Activated naive CD4-positive, alpha-beta T cell treated with anti-CD3 and anti-CD28 coated beads, Interleukin-2, amount 10 ng/mL, durations not matched to agents 7 days and 5 days (primary cell): ENCODE measurements around the gene PSORS1C1.
"Not testable (repeated sequence)": the region's sequence is repeated elsewhere in the genome, so short reads cannot be mapped to it uniquely, and the experiment has no call there.

ENCODE experiments used
- CTCF ChIA-PET: fragments of 350-600 bp; sonication (Branson Sonifier 250); formaldehyde crosslinking; loops from one replicate; lab custom pipeline; 2021; ENCODE audit warnings: antibody characterized with exemption; lab: Charles Lee
- DNase-seq: peaks from one replicate; pipeline ENCODE4 v3.0.0-alpha.2; 2020
- H3K27ac Mint-ChIP-seq: one replicate; pipeline ENCODE4 v1.8.0; 2021; ENCODE audit warnings: mild to moderate bottlenecking, moderate library complexity, mixed read lengths
- H3K27me3 Mint-ChIP-seq: one replicate; pipeline ENCODE4 v1.8.0; 2021; ENCODE audit warnings: mild to moderate bottlenecking, mixed read lengths
- H3K36me3 Mint-ChIP-seq: one replicate; pipeline ENCODE4 v1.8.0; 2021; ENCODE audit warnings: mixed read lengths
- H3K4me1 Mint-ChIP-seq: one replicate; pipeline ENCODE4 v1.8.0; 2021; ENCODE audit warnings: mixed read lengths
- H3K4me3 Mint-ChIP-seq: one replicate; pipeline ENCODE4 v1.8.0; 2021; ENCODE audit warnings: mild to moderate bottlenecking, moderate library complexity, mixed read lengths
- H3K9me3 Mint-ChIP-seq: one replicate; pipeline ENCODE4 v1.8.0; 2021; ENCODE audit warnings: mixed read lengths

Gene PSORS1C1

DNA sequence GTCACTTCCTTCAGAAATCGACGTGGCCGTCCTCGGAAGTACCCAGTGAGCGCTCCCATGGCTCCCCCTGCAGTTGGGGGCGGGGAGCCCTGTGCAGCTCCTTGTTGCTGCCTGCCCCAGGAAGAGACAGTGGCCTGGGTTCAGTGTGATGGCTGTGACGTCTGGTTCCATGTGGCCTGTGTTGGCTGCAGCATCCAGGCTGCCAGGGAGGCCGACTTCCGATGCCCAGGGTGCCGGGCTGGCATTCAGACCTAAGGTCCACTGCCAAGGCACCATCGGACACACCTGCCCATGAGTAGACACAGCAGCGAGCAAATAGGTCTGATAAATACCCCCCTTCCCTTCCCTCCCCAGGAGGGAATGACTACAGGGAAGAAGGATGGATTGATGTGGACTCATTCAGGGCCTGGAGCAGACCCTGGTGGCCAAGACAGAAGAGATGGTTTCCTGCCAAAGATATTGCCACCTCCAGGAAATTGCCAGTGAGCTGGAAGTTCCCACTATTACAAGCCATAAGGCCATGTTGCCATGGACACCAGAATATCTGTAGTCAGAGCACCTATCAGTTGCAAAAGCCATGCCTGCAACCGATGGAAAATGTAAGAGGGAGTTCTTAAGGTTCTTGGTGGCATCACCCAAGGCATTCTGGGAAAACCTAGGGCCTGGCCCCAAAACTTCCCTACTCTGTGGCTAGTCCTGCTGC lies 48.0 kb downstream of the PSORS1C1 start:
- peaks cover 47% of the 10 kb centered on the region for H3K36me3 Mint-ChIP-seq
- no peaks in the 10 kb centered on the region for H3K9me3 Mint-ChIP-seq
- no peaks in the 10 kb centered on the region for H3K27me3 Mint-ChIP-seq
- DNase-seq: no peak
- no peak overlapping the region for H3K27ac Mint-ChIP-seq
- H3K4me1 Mint-ChIP-seq: peaks cover 48% of the 10 kb centered on the region
- H3K4me3 Mint-ChIP-seq: no peak overlapping the region
- CTCF ChIA-PET: no interaction called here

DNA sequence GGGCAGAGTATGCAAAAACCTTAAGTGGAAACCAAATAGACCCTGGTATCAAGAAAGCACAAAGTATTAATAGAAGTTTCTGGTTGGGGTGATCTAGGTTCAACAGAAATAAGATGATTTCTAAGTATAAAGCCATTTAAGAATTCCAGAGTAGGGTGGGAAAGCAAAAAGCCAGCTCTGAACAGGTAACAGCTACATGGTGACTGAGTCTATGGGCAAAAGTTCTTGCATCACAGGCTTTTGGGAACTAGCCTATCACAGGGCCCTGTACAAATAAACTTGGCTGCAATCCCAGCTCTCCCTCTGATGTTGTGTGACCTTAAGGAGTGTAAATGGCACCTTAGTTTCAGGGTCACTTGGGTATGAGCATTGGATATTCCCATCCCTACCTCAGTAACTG lies 49.3 kb downstream of the PSORS1C1 start:
- no peak for DNase-seq
- peaks cover 43% of the 10 kb centered on the region for H3K36me3 Mint-ChIP-seq
- CTCF ChIA-PET: no interaction called here
- no peaks in the 10 kb centered on the region for H3K9me3 Mint-ChIP-seq
- peaks cover 41% of the 10 kb centered on the region for H3K4me1 Mint-ChIP-seq
- H3K27me3 Mint-ChIP-seq: no peaks in the 10 kb centered on the region
- H3K4me3 Mint-ChIP-seq: no peak overlapping the region
- H3K27ac Mint-ChIP-seq: no peak overlapping the region

DNA sequence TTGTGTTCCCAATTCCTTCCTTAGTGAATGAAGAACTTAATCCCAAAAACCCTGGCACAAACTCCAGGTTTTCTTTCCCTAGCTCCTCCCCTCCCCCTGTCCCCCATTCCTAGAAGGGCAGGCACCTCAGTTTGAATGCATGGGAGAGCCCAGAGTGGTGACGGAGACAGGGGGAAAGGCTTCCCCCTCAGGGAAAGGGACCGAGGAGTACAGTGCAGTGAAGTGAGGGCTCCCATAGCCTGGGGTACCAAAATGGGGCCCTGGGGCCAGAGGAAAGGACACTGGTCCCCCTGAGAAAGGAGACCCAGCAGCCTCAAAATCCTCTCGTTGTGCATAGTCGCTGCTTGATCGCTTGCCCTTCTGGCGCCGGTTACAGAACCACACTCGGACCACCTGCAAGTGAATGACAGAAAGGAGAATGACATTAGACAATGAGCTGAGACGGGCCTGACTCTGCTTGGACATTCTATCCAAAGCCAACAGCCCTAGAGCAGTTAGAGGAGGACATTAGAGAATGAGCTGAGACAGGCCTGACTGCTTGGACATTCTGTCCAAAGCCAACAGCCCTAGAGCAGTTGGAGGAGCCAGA lies 50.0 kb downstream of the PSORS1C1 start:
- not testable (repeated sequence) for DNase-seq, H3K27ac Mint-ChIP-seq, H3K4me3 Mint-ChIP-seq, H3K27me3 Mint-ChIP-seq, H3K9me3 Mint-ChIP-seq
- peaks cover 35% of the 10 kb centered on the region for H3K4me1 Mint-ChIP-seq
- CTCF ChIA-PET: interaction anchor here (0.7 kb wide), 2 partner anchors 28 to 32 kb away, joined by 3 read pairs; no protein-coding TSS in a partner anchor
- peaks cover 37% of the 10 kb centered on the region for H3K36me3 Mint-ChIP-seq

DNA sequence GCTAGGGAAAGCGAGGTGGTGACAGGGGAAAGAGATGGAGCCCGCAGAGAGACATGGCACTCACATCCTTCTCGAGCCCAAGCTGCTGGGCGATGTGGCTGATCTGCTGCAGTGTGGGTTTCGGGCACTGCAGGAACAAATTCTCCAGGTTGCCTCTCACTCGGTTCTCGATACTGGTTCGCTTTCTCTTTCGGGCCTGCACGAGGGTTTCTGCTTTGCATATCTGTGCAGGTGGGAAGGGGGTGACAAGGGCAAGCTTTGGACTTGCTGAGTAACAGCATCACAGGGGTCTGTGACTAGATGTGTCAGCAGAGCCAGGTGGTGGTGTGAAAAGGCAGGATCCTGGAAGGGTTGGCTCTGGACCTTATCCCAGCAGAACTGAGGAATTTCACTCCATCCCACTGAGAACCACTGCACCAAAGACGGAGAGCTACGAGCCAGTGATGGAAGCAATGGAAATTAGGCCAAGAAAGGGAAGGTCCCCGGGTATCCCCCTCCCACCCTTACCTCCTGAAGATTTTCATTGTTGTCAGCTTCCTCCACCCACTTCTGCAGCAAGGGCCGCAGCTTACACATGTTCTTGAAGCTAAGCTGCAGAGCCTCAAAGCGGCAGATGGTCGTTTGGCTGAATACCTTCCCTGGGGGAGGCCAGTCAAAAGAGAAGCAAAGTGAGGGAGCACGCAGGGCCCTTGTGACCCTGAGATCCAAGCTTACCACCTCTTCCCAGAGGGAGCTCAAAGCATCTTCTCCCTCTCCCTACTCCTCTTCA lies 50.6 kb downstream of the PSORS1C1 start:
- not testable (repeated sequence) for H3K4me3 Mint-ChIP-seq, DNase-seq, H3K27me3 Mint-ChIP-seq, H3K9me3 Mint-ChIP-seq, H3K27ac Mint-ChIP-seq
- CTCF ChIA-PET: interaction anchor here (0.7 kb wide), 2 partner anchors 27 to 31 kb away, joined by 3 read pairs; no protein-coding TSS in a partner anchor
- Mint-ChIP-seq H3K4me1 (peaks cover 28% of the 10 kb centered on the region), H3K36me3 (peaks cover 31% of the 10 kb centered on the region)

DNA sequence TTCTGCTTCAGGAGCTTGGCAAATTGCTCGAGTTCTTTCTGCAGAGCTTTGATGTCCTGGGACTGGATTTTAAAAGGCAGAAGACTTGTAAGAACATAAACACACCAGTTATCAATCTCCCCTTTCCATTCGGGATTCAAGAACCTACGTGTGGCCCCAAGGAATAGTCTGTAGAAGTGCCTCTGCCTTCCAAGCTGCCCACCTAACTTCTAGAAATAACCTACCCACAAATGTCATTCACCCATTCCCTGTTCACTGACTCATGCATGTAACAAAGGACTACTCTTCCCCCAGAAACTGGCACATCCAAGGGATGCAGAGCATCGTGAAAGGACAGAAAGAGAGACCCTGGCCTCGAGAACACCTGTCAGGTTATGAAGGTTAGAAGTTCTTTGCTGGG lies 51.4 kb downstream of the PSORS1C1 start:
- Mint-ChIP-seq H3K9me3 (no peaks in the 10 kb centered on the region), H3K4me3 (no peak overlapping the region), H3K27ac (no peak overlapping the region), H3K36me3 (peaks cover 30% of the 10 kb centered on the region), H3K27me3 (no peaks in the 10 kb centered on the region), H3K4me1 (peaks cover 23% of the 10 kb centered on the region)
- CTCF ChIA-PET: no interaction called here
- no peak for DNase-seq

DNA sequence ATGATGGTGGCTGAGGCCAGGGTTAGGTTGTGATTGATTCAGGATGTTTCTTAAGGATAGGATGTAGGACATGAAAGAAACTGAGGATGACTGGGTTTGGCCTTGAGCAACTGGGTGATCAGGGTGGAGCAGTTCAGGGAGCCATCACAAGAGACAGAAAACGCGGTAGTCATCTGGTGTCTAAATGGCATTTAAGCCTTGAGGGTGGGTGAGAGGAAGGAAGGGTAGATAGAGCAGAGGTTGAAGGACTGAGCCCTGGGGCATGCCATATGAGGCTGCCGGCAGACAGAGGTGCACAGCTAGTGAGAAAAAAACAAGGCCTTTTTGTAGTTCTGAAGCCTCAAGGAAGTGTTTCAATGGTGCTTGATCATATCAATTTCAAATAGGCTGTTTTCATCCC lies 54.0 kb downstream of the PSORS1C1 start:
- CTCF ChIA-PET: no interaction called here
- H3K27me3 Mint-ChIP-seq: no peaks in the 10 kb centered on the region
- no peak overlapping the region for H3K27ac Mint-ChIP-seq

DNA sequence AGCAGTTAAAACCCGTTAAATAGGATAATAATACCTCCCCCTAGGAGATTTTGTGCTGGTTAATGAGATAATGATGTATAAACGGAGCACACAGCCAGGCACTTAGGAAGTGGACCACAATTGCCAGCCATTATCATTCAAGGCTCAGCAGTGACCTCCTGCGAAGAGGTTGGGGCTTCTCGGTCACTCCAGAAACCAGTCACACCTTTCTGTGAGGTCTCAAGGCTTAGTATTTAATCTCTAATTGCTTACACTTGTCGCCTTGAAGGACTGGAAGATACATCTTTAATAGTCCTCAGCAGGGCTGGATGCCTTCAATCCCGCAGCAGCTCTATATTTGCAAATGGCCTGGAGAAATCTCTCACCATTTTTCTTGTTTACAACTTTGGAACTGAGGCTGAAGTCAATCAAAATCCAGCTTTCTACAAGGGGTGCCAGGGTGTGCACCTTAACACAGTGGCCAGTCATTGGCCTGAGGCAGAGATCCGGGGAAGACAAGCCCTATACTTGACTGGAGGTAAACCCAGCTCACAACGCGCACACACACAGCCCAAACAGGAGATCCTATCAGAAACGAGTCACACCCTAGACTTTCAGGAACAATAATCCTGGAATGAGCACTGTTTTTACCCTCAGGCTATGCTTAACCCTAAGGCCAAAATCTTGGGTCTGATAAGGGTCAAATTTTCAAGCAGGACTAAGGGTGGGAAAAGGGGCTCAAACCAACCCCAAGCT lies 54.7 kb downstream of the PSORS1C1 start:
- H3K27me3 Mint-ChIP-seq: no peaks in the 10 kb centered on the region
- peaks cover 5% of the 10 kb centered on the region for H3K36me3 Mint-ChIP-seq
- H3K4me1 Mint-ChIP-seq: no peaks in the 10 kb centered on the region
- CTCF ChIA-PET: no interaction called here
- no peaks in the 10 kb centered on the region for H3K9me3 Mint-ChIP-seq
- no peak for DNase-seq
- H3K27ac Mint-ChIP-seq: peak overlapping the region; percentile 56
- no peak overlapping the region for H3K4me3 Mint-ChIP-seq

More for the DNA sequence above, 54.0 kb downstream of the PSORS1C1 start:
- Mint-ChIP-seq H3K36me3 (peaks cover 8% of the 10 kb centered on the region), H3K4me3 (no peak overlapping the region), H3K9me3 (no peaks in the 10 kb centered on the region), H3K4me1 (peaks cover 3% of the 10 kb centered on the region)
- no peak for DNase-seq

DNA sequence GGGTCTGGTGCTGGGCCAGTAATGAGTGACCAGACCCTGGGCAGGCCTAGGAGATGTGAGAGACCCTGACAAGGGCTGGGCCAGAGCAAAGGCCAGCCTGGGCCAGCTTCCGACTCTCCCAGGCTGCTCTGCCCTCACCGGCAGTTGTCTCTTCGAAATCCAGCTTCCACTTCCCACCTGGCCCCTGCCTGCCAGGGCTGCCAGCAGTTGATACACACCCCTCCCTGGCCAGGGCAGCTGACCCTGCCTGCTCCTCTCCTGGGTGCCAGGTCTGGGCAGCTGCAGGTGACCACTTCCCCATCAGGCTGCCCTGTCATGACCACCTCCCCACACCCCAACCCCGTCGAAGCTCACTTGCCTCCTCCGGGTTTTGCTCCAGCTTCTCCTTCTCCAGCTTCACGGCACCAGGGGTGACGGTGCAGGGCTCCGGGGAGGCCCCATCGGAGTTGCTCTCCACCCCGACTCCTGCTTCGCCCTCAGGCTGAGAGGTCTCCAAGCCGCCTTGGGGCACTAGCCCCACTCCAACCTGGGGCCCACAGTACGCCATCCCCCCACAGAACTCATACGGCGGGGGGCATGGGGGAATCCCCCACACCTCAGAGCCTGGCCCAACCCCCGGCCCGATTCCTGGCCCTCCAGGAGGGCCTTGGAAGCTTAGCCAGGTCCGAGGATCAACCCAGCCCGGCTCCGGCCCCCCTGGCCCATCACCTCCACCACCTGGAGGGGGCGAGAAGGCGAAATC lies 55.4 kb downstream of the PSORS1C1 start:
- H3K36me3 Mint-ChIP-seq, H3K4me3 Mint-ChIP-seq, H3K27me3 Mint-ChIP-seq, DNase-seq, H3K27ac Mint-ChIP-seq, CTCF ChIA-PET, H3K4me1 Mint-ChIP-seq, H3K9me3 Mint-ChIP-seq: not testable (repeated sequence)

DNA sequence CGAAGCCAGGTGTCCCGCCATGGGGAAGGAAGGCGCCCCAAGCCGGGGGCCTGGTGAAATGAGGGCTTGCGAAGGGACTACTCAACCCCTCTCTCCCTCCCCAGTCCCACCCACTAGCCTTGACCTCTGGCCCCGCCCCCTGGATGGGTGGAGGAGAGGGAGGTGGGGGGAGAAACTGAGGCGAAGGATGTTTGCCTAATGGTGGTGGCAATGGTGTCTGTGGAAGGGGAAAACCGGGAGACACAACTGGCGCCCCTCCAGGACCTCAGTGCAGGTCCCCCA lies 55.9 kb downstream of the PSORS1C1 start, which contains the start of gene POU5F1:
Gene POU5F1, minus strand, starts transcription at position 83 of the 282 bp plus-strand sequence. Its CDS starts 62 bp downstream, at position 21.
- DNase-seq: no peak
- CTCF ChIA-PET: no interaction called here
- Mint-ChIP-seq H3K4me1 (no peaks in the 10 kb centered on the region), H3K4me3 (no peak within 1 kb of the TSS), H3K36me3 (peaks cover 2% of the 10 kb centered on the region), H3K27ac (no peak within 1 kb of the TSS), H3K9me3 (no peaks in the 10 kb centered on the region), H3K27me3 (no peaks in the 10 kb centered on the region)

DNA sequence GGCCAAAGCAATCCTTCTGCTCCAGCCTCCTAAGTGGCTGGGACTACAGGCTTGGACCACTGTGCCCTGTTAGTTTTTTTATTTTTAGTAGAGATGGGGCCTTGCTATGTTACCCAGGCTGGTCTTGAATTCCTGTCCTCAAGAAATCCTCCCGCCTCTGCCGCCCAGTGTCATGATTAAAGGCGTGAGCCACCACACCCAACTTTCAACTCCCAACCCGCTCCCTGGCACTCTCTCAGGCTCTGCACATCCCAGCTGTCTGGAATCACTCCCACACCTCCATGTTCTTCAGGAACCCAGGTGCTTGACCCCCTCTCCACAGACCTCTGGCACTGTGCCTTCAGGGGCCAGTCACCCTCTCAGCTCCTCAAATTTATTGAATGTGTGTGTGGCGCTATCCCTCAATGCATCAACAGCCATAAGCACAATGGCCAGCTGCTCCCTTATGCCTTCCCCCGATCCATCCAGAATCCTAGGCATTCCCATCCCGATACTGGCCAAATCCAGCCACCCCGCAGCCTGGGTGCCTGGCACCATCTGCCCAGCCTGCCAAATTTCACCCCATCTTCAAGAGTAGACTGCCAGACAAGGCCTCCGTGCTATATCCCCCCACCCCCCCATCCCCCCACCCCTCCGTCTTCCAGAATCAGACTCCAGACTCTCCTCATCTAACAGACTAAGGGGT lies 56.5 kb downstream of the PSORS1C1 start:
- Mint-ChIP-seq H3K9me3 (no peaks in the 10 kb centered on the region), H3K4me3 (no peak overlapping the region), H3K36me3 (peaks cover 2% of the 10 kb centered on the region), H3K27ac (no peak overlapping the region), H3K4me1 (peaks cover 3% of the 10 kb centered on the region), H3K27me3 (no peaks in the 10 kb centered on the region)
- CTCF ChIA-PET: no interaction called here
- no peak for DNase-seq

DNA sequence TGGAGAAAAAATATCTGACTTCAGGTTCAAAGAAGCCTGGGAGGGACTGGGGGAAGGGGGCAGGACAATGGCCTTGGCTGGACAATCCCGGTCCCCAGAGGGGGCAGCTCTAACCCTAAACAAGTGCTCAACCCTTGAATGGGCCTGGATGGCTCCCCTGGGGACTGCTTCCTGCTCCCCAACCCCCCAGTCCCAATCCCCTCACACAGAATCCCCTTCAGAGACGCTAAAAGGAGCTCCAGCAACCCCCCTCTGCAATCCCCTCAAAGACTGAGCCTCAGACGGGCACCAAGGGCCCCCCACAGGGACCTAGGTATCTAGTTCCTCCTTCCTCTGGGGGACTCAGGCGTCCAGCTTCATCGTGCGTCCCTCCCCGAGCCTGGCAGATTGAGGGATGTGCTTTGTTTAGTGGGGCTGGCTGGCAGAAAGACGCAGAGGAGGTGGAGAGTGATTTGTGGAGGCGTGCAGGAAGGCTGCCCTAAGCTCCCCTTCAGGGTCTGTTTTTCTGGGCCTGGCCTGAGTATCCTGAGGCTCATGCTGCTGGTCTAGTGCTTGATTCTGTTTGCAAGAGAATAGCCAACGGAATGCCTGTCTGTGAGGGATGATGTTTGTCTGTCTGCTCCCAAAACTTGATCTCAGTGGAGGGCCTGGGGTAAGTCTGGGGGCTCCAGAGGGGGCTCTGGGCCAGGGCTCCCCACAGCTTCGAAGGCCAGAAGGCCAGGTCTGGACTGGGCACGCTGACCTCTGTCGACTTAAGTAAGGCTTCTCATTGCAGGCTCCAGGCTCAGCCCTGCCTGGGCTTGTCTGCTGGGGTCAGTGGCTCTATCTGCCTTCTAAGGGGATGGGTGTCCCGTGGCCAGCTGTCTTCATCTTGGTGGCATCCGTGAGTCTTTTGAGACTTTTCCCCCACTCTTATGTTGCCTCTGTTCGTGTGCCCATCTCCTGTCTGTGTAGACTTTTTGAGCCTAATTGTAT lies 57.6 kb downstream of the PSORS1C1 start:
- Mint-ChIP-seq H3K36me3 (no peaks in the 10 kb centered on the region), H3K27ac (no peak overlapping the region), H3K9me3 (no peaks in the 10 kb centered on the region), H3K4me3 (no peak overlapping the region), H3K27me3 (no peaks in the 10 kb centered on the region), H3K4me1 (peaks cover 4% of the 10 kb centered on the region)
- DNase-seq: no peak
- CTCF ChIA-PET: no interaction called here

DNA sequence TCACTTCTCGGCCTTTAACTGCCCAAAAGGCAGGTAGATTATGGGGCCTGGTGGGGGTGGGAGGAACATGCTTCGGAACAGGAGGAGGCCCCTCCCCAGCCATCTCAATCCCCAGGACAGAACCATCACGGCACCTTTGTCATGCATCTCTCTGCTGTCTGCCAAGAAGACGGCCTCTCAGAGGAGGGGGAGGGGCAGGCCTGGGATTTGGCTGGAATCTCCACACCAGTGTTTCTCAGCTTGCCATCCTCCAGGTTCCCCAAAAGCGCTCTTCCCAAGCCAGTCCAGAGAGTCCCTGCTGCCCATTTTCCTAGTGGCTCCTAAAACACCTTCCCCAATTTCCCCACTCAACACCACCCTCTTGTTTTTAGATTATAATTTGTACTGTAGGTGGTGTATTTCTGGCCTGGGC lies 58.4 kb downstream of the PSORS1C1 start:
- Mint-ChIP-seq H3K27me3 (no peaks in the 10 kb centered on the region), H3K4me3 (no peak overlapping the region)
- CTCF ChIA-PET: no interaction called here

More for the DNA sequence above, 58.4 kb downstream of the PSORS1C1 start:
- no peaks in the 10 kb centered on the region for H3K36me3 Mint-ChIP-seq
- no peak overlapping the region for H3K27ac Mint-ChIP-seq
- no peak for DNase-seq
- peaks cover 4% of the 10 kb centered on the region for H3K4me1 Mint-ChIP-seq
- H3K9me3 Mint-ChIP-seq: no peaks in the 10 kb centered on the region
